Right lobe of liver (tissue), 4 donors: Measurements from ENCODE around the gene EYA4.

Experiments
- POLR2A ChIP-seq: fragments of 450-650 bp; IDR thresholded peaks from one replicate; pipeline ENCODE4 v1.6.1; 2017; ENCODE audit warnings: antibody characterized with exemption, mild to moderate bottlenecking
- TF ChIP-seq, protein P1 (sequence below), 4 donors: fragments of 200-600 bp in 3 of 4; fragments of 450-650 bp in 1 of 4; IDR thresholded peaks; one replicate each; pipeline versions ENCODE4 v1.5.1 to v1.8.0; 2016 to 2022; ENCODE audit warnings: antibody characterized with exemption in 4 of 4, mild to moderate bottlenecking in 2 of 4
- donor health status: DM: no; HTN: no; CAD: no.
- donor health status: DM: no; HTN: no; CAD: no.
- donor health status: DM: no; HTN: yes; CAD: no.

DNA sequence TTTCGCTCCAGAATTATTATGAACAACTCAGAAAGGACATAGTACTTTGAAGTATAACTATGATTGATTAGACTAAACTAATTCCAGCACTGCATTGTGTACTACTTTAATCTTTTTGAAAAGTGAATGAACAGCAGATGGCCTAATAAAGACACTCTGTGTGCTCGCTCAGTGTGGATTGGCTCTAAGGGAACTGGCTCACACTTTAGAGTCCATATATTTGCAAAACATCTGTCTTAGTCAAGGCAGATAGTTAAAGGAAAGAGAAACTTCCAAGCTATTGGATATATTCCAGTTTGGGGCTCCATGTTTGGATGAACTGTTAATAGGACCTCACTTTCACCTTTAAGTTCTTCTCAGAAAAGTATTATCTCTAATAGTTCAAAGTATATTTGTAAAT lies 218.9 kb downstream of the EYA4 start:
- TF ChIP-seq, protein P1, sequence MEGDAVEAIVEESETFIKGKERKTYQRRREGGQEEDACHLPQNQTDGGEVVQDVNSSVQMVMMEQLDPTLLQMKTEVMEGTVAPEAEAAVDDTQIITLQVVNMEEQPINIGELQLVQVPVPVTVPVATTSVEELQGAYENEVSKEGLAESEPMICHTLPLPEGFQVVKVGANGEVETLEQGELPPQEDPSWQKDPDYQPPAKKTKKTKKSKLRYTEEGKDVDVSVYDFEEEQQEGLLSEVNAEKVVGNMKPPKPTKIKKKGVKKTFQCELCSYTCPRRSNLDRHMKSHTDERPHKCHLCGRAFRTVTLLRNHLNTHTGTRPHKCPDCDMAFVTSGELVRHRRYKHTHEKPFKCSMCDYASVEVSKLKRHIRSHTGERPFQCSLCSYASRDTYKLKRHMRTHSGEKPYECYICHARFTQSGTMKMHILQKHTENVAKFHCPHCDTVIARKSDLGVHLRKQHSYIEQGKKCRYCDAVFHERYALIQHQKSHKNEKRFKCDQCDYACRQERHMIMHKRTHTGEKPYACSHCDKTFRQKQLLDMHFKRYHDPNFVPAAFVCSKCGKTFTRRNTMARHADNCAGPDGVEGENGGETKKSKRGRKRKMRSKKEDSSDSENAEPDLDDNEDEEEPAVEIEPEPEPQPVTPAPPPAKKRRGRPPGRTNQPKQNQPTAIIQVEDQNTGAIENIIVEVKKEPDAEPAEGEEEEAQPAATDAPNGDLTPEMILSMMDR (IDR thresholded peaks at IDR 0.05): no peak
- no peak for TF ChIP-seq POLR2A
